Measurements from ENCODE around the gene SOWAHA.
"Not testable (repeated sequence)": the region's sequence is repeated elsewhere in the genome, so short reads cannot be mapped to it uniquely, and the experiment has no call there.

Gene SOWAHA

DNA sequence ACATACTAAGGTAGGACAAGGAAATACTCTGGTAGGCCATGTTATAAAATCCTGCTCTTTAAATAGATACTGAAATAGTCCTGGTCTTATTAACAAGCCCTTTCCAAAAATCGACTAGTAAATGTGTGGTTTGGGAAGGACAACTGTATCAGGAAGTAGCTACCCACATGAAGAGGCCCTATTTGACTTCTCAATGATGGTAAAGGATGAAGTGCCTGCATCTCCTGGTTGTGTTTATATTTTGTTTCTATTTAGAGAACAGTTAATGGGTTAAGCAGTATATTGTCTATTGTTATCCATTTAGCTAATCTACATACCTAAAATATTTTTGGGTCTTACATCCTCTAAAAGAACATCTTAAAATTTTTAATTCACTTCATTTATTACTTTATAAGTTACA is 40.7 kb downstream of the SOWAHA start:
- DNase-seq (ENCODE audit: low read depth) = no peak

DNA sequence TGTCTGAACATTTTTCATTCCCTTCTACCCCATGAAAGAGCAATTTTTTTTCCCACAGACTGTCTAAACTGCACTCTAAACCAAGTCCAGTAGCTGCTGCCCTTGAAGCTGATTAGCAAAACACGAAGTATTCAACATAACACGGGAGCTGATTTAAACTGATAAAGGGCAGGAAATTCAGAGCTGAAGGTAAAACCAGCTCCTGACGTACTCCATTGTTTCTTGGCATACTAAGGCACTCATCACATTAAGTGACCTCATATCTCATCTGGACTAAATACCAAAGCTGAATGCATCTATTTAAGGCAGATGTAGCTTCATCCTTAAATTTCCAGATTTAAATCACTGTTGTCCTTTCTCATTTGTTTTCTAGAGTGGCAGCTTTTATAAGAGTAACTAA is 41.2 kb downstream of the SOWAHA start:
- DNase-seq (ENCODE audit: low read depth) = no peak

DNA sequence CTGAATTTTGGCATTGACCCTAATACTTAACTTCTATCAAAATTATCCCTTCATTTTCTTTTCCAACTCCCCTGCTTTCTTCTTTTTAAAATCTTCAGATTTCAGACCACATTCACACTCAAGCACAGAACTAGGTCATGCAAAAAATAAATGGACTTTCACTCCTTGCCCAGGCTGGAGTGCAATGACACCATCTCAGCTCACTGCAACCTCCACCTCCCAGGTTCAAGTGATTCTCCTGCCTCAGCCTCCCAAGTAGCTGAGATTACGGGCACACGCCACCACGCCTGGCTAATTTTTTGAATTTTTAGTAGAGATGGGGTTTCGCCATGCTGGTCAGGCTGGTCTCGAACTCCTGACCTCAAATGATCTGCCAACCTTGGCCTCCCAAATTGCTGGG is 41.9 kb downstream of the SOWAHA start:
- DNase-seq (ENCODE audit: low read depth) = not testable (repeated sequence)

DNA sequence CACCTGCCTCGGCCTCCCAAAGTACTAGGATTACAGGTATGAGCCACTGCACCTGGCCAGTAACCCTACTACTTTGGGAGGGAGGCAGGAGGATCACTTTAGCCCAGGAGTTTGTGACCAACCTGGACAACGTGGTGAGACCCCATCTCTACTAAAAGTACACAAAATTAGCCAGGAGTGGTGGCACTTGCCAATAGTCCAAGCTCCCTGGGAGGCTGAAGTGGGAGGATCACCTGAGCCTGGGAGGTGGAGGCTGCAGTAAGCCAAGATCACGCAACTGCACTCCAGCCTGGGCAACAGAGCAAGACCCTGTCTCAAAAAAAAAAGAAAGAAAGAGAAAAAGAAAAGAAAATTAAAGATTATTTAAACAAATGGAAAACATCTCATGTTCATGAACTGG is 42.9 kb downstream of the SOWAHA start:
- DNase-seq (ENCODE audit: low read depth) = no peak

DNA sequence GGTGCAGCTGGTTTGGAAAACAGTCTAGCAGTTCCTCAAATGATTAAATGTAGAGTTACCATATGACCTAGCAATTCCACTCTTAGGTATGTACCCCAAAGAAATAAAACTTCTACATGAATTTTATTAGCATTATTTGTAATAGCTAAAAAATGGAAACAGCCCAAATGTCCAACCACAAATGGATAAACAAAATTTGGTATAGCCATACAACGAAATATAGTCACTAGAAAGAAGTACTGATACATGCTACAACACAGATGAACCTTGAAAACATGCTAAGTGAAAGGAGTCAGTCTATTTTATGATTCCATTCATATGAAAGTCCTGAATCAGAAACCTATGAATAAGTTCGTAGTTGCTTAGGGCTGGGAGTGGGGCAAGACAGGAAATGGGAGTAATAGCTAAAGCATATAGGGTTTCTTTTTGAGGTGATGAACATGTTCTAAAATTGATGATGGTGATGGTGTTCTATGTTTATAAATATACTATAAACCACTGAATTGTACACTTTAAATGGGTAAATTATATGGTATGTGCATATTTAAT is 46.9 kb downstream of the SOWAHA start:
- DNase-seq (ENCODE audit: low read depth) = no peak

DNA sequence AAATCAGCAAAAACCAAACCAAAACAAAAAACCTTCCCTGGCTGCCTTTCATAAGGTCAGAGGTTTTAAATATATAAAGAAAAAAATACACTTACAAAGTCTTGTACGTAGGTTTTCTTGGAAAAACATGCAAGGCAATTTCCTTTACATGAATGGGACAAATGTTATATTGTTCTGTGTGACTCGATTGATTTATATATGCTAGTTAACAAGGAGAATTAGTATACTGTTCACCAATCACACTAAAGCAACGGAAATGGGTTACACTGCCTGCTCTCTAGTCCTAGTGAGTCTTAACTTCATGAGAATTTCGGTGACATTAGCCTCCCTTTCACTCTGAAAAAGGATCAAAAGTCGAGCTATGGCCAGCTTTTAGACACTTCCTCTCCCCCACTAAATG is 47.6 kb downstream of the SOWAHA start:
- DNase-seq (ENCODE audit: low read depth) = no peak

DNA sequence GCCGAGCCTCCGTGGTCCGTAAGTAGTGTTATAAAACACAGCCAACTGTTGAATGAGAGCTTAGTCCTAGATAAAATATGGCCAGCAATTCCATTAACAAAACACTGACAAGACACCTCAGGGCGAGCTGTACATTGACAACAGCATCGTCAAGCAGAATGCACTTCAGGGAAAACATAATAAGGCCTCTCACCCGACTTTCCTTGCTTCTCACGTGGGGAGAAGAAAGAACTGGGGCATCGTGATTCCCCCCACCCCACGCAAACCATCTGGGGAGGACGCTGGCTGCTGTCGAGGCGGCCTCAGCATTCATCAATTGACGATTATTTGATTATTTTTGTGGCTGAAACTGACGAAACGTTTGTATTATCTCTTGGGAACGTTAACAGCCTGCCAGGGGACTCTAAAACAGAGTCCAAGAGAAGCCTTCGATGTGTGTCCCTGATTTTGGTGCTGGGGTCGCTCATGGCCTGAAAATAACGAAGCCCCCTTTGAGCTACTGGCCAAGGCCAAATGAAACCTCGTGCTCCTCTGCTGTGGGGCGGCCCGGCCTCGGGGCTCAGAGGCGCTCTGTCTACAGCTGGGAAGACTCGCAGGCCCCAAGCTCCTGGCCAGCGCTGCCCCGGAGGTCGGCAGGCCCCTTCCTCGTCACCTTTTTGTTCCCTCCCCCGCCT is 52.7 kb downstream of the SOWAHA start:
- DNase-seq (ENCODE audit: low read depth) = no peak
